Glutamatergic neuron (in vitro differentiated cells): ENCODE results near the gene KRT20. TPM values are rescaled to one million over a fixed set of nuclear protein-coding genes. Genes with fewer than 3 reads are reported as not detected.
"Not testable (repeated sequence)": the region's sequence is repeated elsewhere in the genome, so short reads cannot be mapped to it uniquely, and the experiment has no call there.

Experiments
- DNase-seq: peaks from one replicate; pipeline ENCODE4 v3.0.0; 2022
- H3K27ac Mint-ChIP-seq: one replicate; pipeline ENCODE4 v1.8.0; 2020; ENCODE audit warnings: mild to moderate bottlenecking, mixed read lengths, inconsistent platforms; ENCODE audit not compliant: unreplicated experiment
- H3K27me3 Mint-ChIP-seq: one replicate; pipeline ENCODE4 v1.8.0; 2020; ENCODE audit warnings: mild to moderate bottlenecking, moderate library complexity, mixed read lengths, inconsistent platforms; ENCODE audit not compliant: unreplicated experiment
- H3K36me3 Mint-ChIP-seq: one replicate; pipeline ENCODE4 v1.8.0; 2020; ENCODE audit warnings: mild to moderate bottlenecking, mixed read lengths, inconsistent platforms; ENCODE audit not compliant: unreplicated experiment
- H3K4me1 Mint-ChIP-seq: one replicate; pipeline ENCODE4 v1.8.0; 2020; ENCODE audit warnings: mild to moderate bottlenecking, low read depth, mixed read lengths, inconsistent platforms; ENCODE audit not compliant: unreplicated experiment
- H3K4me3 Mint-ChIP-seq: one replicate; pipeline ENCODE4 v1.8.0; 2020; ENCODE audit warnings: mild to moderate bottlenecking, mixed read lengths, inconsistent platforms; ENCODE audit not compliant: unreplicated experiment
- H3K9me3 Mint-ChIP-seq: one replicate; pipeline ENCODE4 v1.8.0; 2020; ENCODE audit warnings: mild to moderate bottlenecking, moderate library complexity, mixed read lengths, inconsistent platforms; ENCODE audit not compliant: unreplicated experiment
- total RNA-seq: library from RNA; stranded (reverse); fragmentation: NEBNext Ultra II Directional; extraction: Animal tissue kit (Norgen Biotek cat#: 25700); gene quantifications from one replicate; pipeline ENCODE4 v1.2.1, GENCODE V29; 2021; ENCODE audit not compliant: unreplicated experiment
- TF ChIP-seq, protein P1 (sequence below): fragments of 200-600 bp; sonication (generic); IDR thresholded peaks from one replicate; pipeline ENCODE4 v1.5.0; 2021; ENCODE audit not compliant: partially characterized antibody, unreplicated experiment

KRT20 gene
- total RNA-seq, 1 donor from 2014 or later: not detected

DNA sequence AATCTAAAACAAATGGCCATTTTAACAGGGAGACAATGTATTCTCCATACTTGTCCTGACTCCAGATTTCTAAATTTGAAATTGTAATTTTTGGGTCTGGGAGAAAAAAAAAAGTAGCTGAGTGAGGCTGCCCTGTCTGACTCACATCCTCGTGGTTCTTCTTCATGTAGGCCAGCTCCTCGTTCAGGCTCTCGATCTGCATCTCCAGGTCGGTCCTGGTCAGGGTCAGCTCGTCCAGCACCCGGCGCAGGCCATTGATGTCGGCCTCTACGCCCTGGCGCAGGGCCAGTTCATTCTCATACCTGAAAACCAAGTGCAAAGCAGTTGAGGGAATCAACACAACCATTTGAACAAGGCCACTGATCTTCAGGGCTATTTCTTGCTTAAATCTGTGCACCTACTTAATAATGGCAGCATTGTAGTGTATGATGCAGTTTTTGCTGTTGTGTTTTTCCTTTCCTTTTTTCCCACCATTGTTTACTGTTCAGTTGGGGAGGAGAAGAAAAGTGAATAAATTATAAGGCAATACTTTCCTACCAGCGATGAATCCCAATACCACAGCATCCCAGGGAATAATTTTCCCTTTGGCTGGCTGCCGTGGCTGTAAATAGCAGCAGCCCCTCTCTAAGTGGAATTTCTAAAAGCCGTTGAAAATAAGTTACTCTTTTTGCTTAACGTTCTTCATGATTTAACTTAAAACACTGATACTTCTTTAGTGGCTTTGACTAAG, 20.2 kb downstream of the KRT20 start:
- Mint-ChIP-seq H3K4me3 (no peak overlapping the region), H3K36me3 (no peaks in the 10 kb centered on the region), H3K27ac (no peak overlapping the region), H3K27me3 (peaks cover 4% of the 10 kb centered on the region), H3K9me3 (peaks cover 1% of the 10 kb centered on the region), H3K4me1 (no peaks in the 10 kb centered on the region)
- TF ChIP-seq, protein P1, sequence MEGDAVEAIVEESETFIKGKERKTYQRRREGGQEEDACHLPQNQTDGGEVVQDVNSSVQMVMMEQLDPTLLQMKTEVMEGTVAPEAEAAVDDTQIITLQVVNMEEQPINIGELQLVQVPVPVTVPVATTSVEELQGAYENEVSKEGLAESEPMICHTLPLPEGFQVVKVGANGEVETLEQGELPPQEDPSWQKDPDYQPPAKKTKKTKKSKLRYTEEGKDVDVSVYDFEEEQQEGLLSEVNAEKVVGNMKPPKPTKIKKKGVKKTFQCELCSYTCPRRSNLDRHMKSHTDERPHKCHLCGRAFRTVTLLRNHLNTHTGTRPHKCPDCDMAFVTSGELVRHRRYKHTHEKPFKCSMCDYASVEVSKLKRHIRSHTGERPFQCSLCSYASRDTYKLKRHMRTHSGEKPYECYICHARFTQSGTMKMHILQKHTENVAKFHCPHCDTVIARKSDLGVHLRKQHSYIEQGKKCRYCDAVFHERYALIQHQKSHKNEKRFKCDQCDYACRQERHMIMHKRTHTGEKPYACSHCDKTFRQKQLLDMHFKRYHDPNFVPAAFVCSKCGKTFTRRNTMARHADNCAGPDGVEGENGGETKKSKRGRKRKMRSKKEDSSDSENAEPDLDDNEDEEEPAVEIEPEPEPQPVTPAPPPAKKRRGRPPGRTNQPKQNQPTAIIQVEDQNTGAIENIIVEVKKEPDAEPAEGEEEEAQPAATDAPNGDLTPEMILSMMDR: no peak
- no peak for DNase-seq

DNA sequence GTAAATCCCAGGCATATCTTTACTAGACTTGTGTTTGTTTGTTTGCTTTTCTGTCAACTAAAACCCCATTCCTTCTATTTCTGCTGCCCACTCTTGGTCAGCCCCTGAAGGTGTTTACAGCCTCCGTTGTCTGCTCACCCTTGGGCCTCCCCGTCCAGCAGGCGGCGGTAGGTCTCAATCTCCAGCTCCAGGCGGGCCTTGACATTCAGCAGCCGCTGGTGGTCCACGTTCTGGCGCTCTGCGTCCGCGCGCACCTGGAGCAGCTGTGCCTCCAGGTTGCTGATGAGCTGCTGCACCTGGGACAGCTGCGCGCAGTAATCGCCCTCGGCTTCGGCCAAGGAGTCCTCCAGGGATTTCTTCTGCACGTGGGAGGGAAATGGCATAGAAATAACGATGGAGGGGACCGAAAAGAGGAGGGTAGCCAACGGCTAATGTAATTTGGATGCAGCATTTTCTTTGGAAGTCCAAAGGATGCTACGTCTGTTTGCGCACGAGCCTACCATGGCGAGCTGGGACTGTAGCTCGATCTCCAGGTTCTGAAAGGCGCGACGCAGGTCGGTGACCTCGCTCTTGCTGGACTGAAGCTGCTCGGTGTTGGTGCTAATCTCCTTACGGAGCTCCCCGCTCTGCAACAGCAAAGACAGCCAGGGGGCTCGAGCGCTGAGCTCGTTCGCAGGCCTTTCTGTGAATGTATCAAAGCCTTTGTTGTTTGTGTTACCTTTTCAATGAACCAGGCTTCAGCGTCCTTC, 21.9 kb downstream of the KRT20 start:
- peaks cover 1% of the 10 kb centered on the region for H3K9me3 Mint-ChIP-seq
- TF ChIP-seq, protein P1: peak; percentile 48
- no peaks in the 10 kb centered on the region for H3K4me1 Mint-ChIP-seq
- DNase-seq: peak; percentile 74
- H3K4me3 Mint-ChIP-seq: no peak overlapping the region
- H3K27me3 Mint-ChIP-seq: peaks cover 6% of the 10 kb centered on the region
- no peaks in the 10 kb centered on the region for H3K36me3 Mint-ChIP-seq
- no peak overlapping the region for H3K27ac Mint-ChIP-seq

DNA sequence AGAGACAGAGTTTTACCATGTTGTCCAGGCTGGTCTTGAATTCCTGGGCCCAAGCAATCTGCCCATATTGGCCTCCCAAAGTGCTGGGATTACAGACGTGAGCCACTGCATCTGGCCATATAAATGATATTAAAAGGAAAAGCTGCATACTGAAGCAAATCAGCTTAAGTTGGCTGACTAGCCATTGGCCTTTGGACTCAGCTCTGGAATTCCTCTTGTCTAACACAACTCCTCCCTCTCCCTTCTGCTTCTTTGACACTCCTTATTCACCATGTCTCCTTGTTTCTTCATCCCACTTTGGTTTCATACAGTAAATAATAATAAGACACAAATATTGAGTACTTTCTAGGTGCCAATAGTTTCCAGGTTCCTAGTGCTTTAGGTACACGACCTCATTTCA, 25.5 kb downstream of the KRT20 start:
- TF ChIP-seq, protein P1: no peak
- DNase-seq: no peak
- no peak overlapping the region for H3K4me3 Mint-ChIP-seq
- H3K4me1 Mint-ChIP-seq: no peaks in the 10 kb centered on the region
- H3K27me3 Mint-ChIP-seq: peaks cover 4% of the 10 kb centered on the region
- H3K27ac Mint-ChIP-seq: no peak overlapping the region
- peaks cover 1% of the 10 kb centered on the region for H3K9me3 Mint-ChIP-seq
- no peaks in the 10 kb centered on the region for H3K36me3 Mint-ChIP-seq

DNA sequence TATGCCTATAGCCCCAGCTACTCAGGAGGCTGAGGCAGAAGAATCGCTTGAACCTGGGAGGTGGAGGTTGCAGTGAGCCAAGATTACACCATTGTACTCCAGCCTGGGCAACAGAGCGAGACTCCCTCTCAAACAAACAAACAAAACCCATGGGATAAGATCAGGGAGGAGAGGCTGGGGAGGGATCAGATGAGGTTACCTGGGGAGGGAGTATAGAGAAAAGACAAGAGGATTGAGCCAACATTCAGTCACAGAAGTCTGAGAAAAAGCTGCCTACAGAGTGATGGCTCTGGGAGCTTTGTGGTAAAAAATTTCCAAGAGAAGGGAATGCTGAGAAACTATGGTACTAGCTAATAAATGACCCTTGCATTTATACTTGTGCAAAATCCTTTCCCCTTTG, 26.4 kb downstream of the KRT20 start:
- H3K36me3 Mint-ChIP-seq, H3K4me3 Mint-ChIP-seq, H3K4me1 Mint-ChIP-seq, H3K9me3 Mint-ChIP-seq, H3K27me3 Mint-ChIP-seq, DNase-seq, H3K27ac Mint-ChIP-seq: not testable (repeated sequence)

DNA sequence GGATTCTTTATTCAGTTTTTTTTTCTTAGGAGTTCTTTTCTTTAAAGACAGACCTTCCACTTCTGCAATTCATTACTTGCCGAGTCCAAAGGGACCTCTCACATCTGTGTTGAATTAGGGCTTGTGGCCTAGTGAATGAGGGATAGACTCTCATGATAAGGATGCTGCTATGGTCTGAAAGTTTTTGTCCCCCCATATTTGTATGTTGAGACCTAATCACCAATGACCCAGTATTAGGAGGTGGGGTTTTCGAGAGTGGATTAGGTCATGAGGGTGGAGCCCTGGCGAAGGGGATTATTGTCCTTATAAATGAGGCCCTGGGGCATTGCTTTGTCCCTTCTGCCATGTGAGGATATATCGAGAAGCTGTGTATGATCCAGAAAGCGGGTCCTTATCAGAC, 27.5 kb downstream of the KRT20 start:
- no peak for DNase-seq
- TF ChIP-seq, protein P1: no peak
- H3K27me3 Mint-ChIP-seq: peaks cover 2% of the 10 kb centered on the region
- H3K27ac Mint-ChIP-seq: no peak overlapping the region
- no peaks in the 10 kb centered on the region for H3K9me3 Mint-ChIP-seq
- H3K4me3 Mint-ChIP-seq: no peak overlapping the region
- H3K4me1 Mint-ChIP-seq: no peaks in the 10 kb centered on the region
- H3K36me3 Mint-ChIP-seq: no peaks in the 10 kb centered on the region
